Erythroblast (primary cell): ENCODE data around the gene SRCIN1.

ENCODE experiments used
- GATA1 ChIP-seq: IDR thresholded peaks from 2 replicates; pipeline ENCODE4 v1.6.1; 2011; ENCODE audit warnings: low read depth, mild to moderate bottlenecking, control low read depth, low read length, moderate library complexity
- POLR2A ChIP-seq: IDR thresholded peaks from 2 replicates; pipeline ENCODE4 v1.6.1; 2011; ENCODE audit warnings: mild to moderate bottlenecking, low read length

GRCh38 chr17:38550661-38551060, 55.1 kb downstream of the SRCIN1 start:
- TF ChIP-seq POLR2A (no peak), GATA1 (no peak)
